Measurements from ENCODE around the gene MPND.

GRCh38 chr19:4354897-4355296 is 11.5 kb downstream of the MPND start:
- TF ChIP-seq CTCF (CRISPR knock-in tag; IDR thresholded peaks at IDR 0.05) (no peak), ZNF841 (CRISPR knock-in tag; IDR thresholded peaks at IDR 0.05; ENCODE audit: borderline replicate concordance) (no peak), ZFP91 (CRISPR knock-in tag; IDR thresholded peaks at IDR 0.05; ENCODE audit: borderline replicate concordance) (no peak)

Data from HepG2 (cell line).